ENCODE measurements around the gene CFAP74. TPM values are rescaled to one million over a fixed set of nuclear protein-coding genes. Genes with fewer than 3 reads are reported as not detected.

CFAP74 gene
- total and polyA plus RNA-seq, 2 of the 13 experiments (the other 11 are each of a cell fraction or from before 2014, with no cell fraction given): 0.27 to 0.62 TPM

DNA sequence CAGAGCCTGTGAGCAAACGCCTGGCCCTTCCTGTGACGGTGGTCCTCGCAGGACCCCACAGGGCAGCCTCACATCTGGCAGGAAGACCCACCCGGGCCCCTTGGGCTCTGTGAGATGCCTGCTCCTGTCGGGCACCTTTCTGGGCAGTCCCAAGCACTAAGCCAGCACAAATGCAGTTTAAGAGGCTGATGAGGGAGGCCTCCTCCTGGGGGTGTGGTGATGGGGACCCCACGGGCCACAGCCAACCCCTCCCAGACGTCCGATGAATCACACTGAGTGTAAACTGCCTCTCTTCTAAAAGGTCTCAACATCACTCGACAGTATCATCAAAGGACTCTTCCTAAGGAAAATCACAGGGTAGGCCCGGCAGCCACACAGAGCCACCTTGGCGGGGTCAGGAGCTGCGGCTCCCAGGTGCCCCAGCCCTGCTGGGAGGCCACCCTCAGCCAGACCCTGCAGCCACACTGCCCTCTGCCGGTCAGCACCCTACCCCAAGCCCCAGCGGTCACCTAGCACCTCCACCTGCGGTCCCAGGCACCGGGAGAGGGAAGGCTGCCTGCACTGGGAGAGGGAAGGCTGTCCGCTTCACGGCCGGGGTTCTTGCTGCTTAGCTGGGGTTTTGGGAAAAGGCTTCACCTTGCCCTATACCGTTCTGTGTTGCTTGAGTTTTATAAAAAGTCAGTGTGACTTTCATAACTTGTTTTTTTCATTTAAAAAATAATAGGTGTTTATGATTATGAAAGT lies 42.8 kb upstream of the CFAP74 start (continued):
- TF ChIP-seq, protein P1, sequence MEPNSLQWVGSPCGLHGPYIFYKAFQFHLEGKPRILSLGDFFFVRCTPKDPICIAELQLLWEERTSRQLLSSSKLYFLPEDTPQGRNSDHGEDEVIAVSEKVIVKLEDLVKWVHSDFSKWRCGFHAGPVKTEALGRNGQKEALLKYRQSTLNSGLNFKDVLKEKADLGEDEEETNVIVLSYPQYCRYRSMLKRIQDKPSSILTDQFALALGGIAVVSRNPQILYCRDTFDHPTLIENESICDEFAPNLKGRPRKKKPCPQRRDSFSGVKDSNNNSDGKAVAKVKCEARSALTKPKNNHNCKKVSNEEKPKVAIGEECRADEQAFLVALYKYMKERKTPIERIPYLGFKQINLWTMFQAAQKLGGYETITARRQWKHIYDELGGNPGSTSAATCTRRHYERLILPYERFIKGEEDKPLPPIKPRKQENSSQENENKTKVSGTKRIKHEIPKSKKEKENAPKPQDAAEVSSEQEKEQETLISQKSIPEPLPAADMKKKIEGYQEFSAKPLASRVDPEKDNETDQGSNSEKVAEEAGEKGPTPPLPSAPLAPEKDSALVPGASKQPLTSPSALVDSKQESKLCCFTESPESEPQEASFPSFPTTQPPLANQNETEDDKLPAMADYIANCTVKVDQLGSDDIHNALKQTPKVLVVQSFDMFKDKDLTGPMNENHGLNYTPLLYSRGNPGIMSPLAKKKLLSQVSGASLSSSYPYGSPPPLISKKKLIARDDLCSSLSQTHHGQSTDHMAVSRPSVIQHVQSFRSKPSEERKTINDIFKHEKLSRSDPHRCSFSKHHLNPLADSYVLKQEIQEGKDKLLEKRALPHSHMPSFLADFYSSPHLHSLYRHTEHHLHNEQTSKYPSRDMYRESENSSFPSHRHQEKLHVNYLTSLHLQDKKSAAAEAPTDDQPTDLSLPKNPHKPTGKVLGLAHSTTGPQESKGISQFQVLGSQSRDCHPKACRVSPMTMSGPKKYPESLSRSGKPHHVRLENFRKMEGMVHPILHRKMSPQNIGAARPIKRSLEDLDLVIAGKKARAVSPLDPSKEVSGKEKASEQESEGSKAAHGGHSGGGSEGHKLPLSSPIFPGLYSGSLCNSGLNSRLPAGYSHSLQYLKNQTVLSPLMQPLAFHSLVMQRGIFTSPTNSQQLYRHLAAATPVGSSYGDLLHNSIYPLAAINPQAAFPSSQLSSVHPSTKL (CRISPR knock-in tag; IDR thresholded peaks at IDR 0.05): no peak
- TF ChIP-seq, protein P2, sequence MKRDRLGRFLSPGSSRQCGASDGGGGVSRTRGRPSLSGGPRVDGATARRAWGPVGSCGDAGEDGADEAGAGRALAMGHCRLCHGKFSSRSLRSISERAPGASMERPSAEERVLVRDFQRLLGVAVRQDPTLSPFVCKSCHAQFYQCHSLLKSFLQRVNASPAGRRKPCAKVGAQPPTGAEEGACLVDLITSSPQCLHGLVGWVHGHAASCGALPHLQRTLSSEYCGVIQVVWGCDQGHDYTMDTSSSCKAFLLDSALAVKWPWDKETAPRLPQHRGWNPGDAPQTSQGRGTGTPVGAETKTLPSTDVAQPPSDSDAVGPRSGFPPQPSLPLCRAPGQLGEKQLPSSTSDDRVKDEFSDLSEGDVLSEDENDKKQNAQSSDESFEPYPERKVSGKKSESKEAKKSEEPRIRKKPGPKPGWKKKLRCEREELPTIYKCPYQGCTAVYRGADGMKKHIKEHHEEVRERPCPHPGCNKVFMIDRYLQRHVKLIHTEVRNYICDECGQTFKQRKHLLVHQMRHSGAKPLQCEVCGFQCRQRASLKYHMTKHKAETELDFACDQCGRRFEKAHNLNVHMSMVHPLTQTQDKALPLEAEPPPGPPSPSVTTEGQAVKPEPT (CRISPR knock-in tag; IDR thresholded peaks at IDR 0.05; ENCODE audit: low read depth): no peak
- TF ChIP-seq KLF9 (CRISPR knock-in tag; IDR thresholded peaks at IDR 0.05; ENCODE audit: low read depth) (no peak), TEAD3 (CRISPR knock-in tag; optimal IDR thresholded peaks at IDR 0.05; ENCODE audit: borderline replicate concordance) (peak; percentile 55), SSRP1 (CRISPR knock-in tag; IDR thresholded peaks at IDR 0.05) (no peak), ZNF235 (CRISPR knock-in tag; IDR thresholded peaks at IDR 0.05; ENCODE audit: borderline replicate concordance) (no peak), GABPA (IDR thresholded peaks at IDR 0.05; ENCODE audit: low read depth, low read length) (no peak), GABPA (CRISPR knock-in tag; IDR thresholded peaks at IDR 0.05; ENCODE audit: low read depth) (no peak), NFE2L1 (CRISPR knock-in tag; IDR thresholded peaks at IDR 0.05; ENCODE audit: borderline replicate concordance) (no peak), ZNF546 (CRISPR knock-in tag; conservative IDR thresholded peaks at IDR 0.05) (0 out of 2 replicates have a peak, but pooled peaks have one; percentile 11), GZF1 (CRISPR knock-in tag; IDR thresholded peaks at IDR 0.05) (no peak; the same call in 1 of the 2 replicates)
- TF ChIP-seq, protein P3, sequence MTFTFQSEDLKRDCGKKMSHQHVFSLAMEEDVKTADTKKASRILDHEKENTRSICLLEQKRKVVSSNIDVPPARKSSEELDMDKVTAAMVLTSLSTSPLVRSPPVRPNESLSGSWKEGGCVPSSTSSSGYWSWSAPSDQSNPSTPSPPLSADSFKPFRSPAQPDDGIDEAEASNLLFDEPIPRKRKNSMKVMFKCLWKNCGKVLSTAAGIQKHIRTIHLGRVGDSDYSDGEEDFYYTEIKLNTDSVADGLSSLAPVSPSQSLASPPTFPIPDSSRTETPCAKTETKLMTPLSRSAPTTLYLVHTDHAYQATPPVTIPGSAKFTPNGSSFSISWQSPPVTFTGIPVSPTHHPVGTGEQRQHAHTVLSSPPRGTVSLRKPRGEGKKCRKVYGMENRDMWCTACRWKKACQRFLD (CRISPR knock-in tag; IDR thresholded peaks at IDR 0.05; ENCODE audit: borderline replicate concordance): no peak
- TF ChIP-seq, protein P4, sequence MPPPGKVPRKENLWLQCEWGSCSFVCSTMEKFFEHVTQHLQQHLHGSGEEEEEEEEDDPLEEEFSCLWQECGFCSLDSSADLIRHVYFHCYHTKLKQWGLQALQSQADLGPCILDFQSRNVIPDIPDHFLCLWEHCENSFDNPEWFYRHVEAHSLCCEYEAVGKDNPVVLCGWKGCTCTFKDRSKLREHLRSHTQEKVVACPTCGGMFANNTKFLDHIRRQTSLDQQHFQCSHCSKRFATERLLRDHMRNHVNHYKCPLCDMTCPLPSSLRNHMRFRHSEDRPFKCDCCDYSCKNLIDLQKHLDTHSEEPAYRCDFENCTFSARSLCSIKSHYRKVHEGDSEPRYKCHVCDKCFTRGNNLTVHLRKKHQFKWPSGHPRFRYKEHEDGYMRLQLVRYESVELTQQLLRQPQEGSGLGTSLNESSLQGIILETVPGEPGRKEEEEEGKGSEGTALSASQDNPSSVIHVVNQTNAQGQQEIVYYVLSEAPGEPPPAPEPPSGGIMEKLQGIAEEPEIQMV (CRISPR knock-in tag; IDR thresholded peaks at IDR 0.05; ENCODE audit: low read depth): no peak
- TF ChIP-seq, protein P5, sequence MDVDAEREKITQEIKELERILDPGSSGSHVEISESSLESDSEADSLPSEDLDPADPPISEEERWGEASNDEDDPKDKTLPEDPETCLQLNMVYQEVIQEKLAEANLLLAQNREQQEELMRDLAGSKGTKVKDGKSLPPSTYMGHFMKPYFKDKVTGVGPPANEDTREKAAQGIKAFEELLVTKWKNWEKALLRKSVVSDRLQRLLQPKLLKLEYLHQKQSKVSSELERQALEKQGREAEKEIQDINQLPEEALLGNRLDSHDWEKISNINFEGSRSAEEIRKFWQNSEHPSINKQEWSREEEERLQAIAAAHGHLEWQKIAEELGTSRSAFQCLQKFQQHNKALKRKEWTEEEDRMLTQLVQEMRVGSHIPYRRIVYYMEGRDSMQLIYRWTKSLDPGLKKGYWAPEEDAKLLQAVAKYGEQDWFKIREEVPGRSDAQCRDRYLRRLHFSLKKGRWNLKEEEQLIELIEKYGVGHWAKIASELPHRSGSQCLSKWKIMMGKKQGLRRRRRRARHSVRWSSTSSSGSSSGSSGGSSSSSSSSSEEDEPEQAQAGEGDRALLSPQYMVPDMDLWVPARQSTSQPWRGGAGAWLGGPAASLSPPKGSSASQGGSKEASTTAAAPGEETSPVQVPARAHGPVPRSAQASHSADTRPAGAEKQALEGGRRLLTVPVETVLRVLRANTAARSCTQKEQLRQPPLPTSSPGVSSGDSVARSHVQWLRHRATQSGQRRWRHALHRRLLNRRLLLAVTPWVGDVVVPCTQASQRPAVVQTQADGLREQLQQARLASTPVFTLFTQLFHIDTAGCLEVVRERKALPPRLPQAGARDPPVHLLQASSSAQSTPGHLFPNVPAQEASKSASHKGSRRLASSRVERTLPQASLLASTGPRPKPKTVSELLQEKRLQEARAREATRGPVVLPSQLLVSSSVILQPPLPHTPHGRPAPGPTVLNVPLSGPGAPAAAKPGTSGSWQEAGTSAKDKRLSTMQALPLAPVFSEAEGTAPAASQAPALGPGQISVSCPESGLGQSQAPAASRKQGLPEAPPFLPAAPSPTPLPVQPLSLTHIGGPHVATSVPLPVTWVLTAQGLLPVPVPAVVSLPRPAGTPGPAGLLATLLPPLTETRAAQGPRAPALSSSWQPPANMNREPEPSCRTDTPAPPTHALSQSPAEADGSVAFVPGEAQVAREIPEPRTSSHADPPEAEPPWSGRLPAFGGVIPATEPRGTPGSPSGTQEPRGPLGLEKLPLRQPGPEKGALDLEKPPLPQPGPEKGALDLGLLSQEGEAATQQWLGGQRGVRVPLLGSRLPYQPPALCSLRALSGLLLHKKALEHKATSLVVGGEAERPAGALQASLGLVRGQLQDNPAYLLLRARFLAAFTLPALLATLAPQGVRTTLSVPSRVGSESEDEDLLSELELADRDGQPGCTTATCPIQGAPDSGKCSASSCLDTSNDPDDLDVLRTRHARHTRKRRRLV (CRISPR knock-in tag; IDR thresholded peaks at IDR 0.05): no peak
- TF ChIP-seq, protein P6, sequence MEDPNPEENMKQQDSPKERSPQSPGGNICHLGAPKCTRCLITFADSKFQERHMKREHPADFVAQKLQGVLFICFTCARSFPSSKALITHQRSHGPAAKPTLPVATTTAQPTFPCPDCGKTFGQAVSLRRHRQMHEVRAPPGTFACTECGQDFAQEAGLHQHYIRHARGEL (CRISPR knock-in tag; IDR thresholded peaks at IDR 0.05): no peak

Measured in HepG2 (cell line).